Mesenchymal stem cell (in vitro differentiated cells and primary cell): ENCODE data around the gene IDH1.

Experiments used
- DNase-seq: peaks from one replicate; pipeline ENCODE4 v3.0.0-alpha.2; 2013
- H2AFZ ChIP-seq: one replicate; pipeline ENCODE4 v1.6.1; 2013; ENCODE audit warnings: low read depth, mild to moderate bottlenecking, control low read depth, inconsistent platforms, low read length, moderate library complexity
- H2AK5ac ChIP-seq: 2 replicates; pipeline ENCODE4 v1.6.1; 2013; ENCODE audit warnings: low read length, moderate library complexity, mild to moderate bottlenecking, inconsistent platforms; ENCODE audit not compliant: severe bottlenecking
- H2BK120ac ChIP-seq: one replicate; pipeline ENCODE4 v1.6.1; 2013; ENCODE audit warnings: low read depth, mild to moderate bottlenecking, inconsistent platforms, low read length, moderate library complexity
- H2BK12ac ChIP-seq, 2 experiments: one replicate each; pipeline ENCODE4 v1.6.1; 2013; ENCODE audit warnings: inconsistent platforms in 2 of 2, low read length in 2 of 2, mild to moderate bottlenecking in 2 of 2, moderate library complexity in 2 of 2, control low read depth in 1 of 2
- H2BK15ac ChIP-seq: one replicate; pipeline ENCODE4 v1.6.1; 2013; ENCODE audit warnings: mild to moderate bottlenecking, low read depth, inconsistent platforms; ENCODE audit not compliant: poor library complexity, severe bottlenecking
- H2BK5ac ChIP-seq: 2 replicates; pipeline ENCODE4 v1.6.1; 2013; ENCODE audit warnings: low read depth, mild to moderate bottlenecking, low read length, control low read depth, inconsistent platforms; ENCODE audit not compliant: poor library complexity, severe bottlenecking
- H3K14ac ChIP-seq, 2 experiments: one replicate each; pipeline ENCODE4 v1.6.1; 2013; ENCODE audit warnings: inconsistent platforms in 2 of 2, low read length in 2 of 2, control low read depth in 1 of 2, mild to moderate bottlenecking in 1 of 2, moderate library complexity in 1 of 2
- H3K18ac ChIP-seq, 2 experiments: one replicate each; pipeline ENCODE4 v1.6.1; 2013; ENCODE audit warnings: inconsistent platforms in 2 of 2, low read length in 2 of 2, control low read depth in 1 of 2, low read depth in 1 of 2, mild to moderate bottlenecking in 1 of 2
- H3K23ac ChIP-seq, 2 experiments: one replicate each; pipeline ENCODE4 v1.6.1; 2013; ENCODE audit warnings: inconsistent platforms in 2 of 2, low read length in 2 of 2, mild to moderate bottlenecking in 2 of 2, moderate library complexity in 2 of 2, control low read depth in 1 of 2
- H3K27ac ChIP-seq: 2 replicates; pipeline ENCODE4 v1.5.1; 2013; ENCODE audit warnings: mild to moderate bottlenecking, moderate library complexity, low read length, control low read depth, inconsistent platforms; ENCODE audit not compliant: poor library complexity, severe bottlenecking
- H3K27me3 ChIP-seq, 2 experiments: 2 replicates each; pipeline versions ENCODE4 v1.6.1 to v1.7.0; 2013; ENCODE audit warnings: low read length in 2 of 2, mild to moderate bottlenecking in 2 of 2, moderate library complexity in 2 of 2, control low read depth in 1 of 2, inconsistent platforms in 1 of 2; ENCODE audit not compliant: control insufficient read depth in 1 of 2, insufficient read depth in 1 of 2
- H3K36me3 ChIP-seq, 2 experiments: 2 replicates each; pipeline versions ENCODE4 v1.6.1 to v1.7.0; 2013; ENCODE audit warnings: low read length in 2 of 2, control low read depth in 1 of 2, inconsistent platforms in 1 of 2, low read depth in 1 of 2, mild to moderate bottlenecking in 1 of 2; ENCODE audit not compliant: insufficient read depth in 2 of 2, control insufficient read depth in 1 of 2
- H3K4ac ChIP-seq, 2 experiments: one replicate each; pipeline ENCODE4 v1.6.1; 2013; ENCODE audit warnings: inconsistent platforms in 2 of 2, low read length in 2 of 2, mild to moderate bottlenecking in 2 of 2, moderate library complexity in 2 of 2, control low read depth in 1 of 2, low read depth in 1 of 2
- H3K4me1 ChIP-seq: 2 replicates; pipeline ENCODE4 v1.6.1; 2013; ENCODE audit warnings: low read depth, low read length, control low read depth; ENCODE audit not compliant: control insufficient read depth, insufficient read depth
- H3K4me2 ChIP-seq: 2 replicates; pipeline ENCODE4 v1.6.1; 2013; ENCODE audit warnings: low read length, mild to moderate bottlenecking, inconsistent platforms; ENCODE audit not compliant: poor library complexity, severe bottlenecking
- H3K4me3 ChIP-seq, 2 experiments: 2 replicates each; pipeline versions ENCODE4 v1.5.1 to v1.7.0; 2013; ENCODE audit warnings: low read length in 2 of 2, mild to moderate bottlenecking in 2 of 2, control low read depth in 1 of 2, low read depth in 1 of 2; ENCODE audit not compliant: insufficient read depth in 1 of 2
- H3K79me1 ChIP-seq: replicated peaks from 2 replicates; pipeline ENCODE4 v1.6.1; 2013; ENCODE audit warnings: mild to moderate bottlenecking, control low read depth, low read length, inconsistent platforms; ENCODE audit not compliant: poor library complexity, severe bottlenecking
- H3K9ac ChIP-seq: 2 replicates; pipeline ENCODE4 v1.7.0; 2013; ENCODE audit warnings: mild to moderate bottlenecking, low read length, moderate library complexity
- H3K9me3 ChIP-seq: 2 replicates; pipeline ENCODE4 v1.7.0; 2013; ENCODE audit warnings: mild to moderate bottlenecking, low read length; ENCODE audit not compliant: control insufficient read depth
- H4K8ac ChIP-seq: one replicate; pipeline ENCODE4 v1.6.1; 2013; ENCODE audit warnings: inconsistent platforms, mild to moderate bottlenecking, low read length, moderate library complexity
- H4K91ac ChIP-seq: one replicate; pipeline ENCODE4 v1.6.1; 2013; ENCODE audit warnings: mild to moderate bottlenecking, low read length, inconsistent platforms
- WGBS: methylation state at CpG from one replicate; pipeline ENCODE4 v1.1.7; 2013; ENCODE audit warnings: mixed read lengths; 5-methylcytosine and 5-hydroxymethylcytosine counted together

The IDH1 gene

DNA sequence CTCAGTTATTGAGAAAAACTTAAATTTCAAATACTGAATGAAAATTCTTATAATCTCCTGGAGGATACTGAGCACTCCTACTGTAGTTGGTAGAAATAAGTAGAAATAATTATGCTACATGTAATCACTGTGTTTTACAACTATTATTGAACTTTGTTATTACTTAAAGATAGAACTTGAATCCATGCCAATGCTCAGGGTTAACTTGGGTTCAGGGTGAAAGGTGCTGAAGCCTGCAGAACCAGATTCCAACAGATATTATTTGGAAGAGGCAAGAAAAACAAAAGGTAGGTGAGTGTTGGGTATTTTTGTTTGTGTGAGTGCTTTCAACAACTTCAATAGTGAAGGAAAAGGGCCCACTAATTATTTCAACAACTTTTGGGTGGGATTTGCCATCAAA lies 10.4 kb downstream of the IDH1 start:
- H3K9ac ChIP-seq, result no peak overlapping the region
- peaks cover 19 to 93% of the 10 kb centered on the region in 2 experiments for H3K36me3 ChIP-seq
- no peak overlapping the region for H2BK12ac ChIP-seq
- H3K4me2 ChIP-seq, result no peak overlapping the region
- no peaks in the 10 kb centered on the region for H3K4me1 ChIP-seq
- H2BK15ac ChIP-seq, result no peak overlapping the region
- H2AFZ ChIP-seq, result no peak overlapping the region
- no peak overlapping the region for H2BK120ac ChIP-seq
- H3K18ac ChIP-seq, result no peak overlapping the region
- no peaks in the 10 kb centered on the region for H3K9me3 ChIP-seq
- no peak overlapping the region for H3K4ac ChIP-seq
- no peak overlapping the region for H2BK5ac ChIP-seq
- H3K14ac ChIP-seq, result no peak overlapping the region
- no peak overlapping the region for H4K91ac ChIP-seq
- no peak for DNase-seq
- H3K27me3 ChIP-seq, result no peaks in the 10 kb centered on the region
- no peak overlapping the region for H3K23ac ChIP-seq
- peaks cover 14% of the 10 kb centered on the region for H3K79me1 ChIP-seq
- no peak overlapping the region for H3K27ac ChIP-seq
- H4K8ac ChIP-seq, result no peak overlapping the region
- no peak overlapping the region for H2AK5ac ChIP-seq
- no peak overlapping the region for H3K4me3 ChIP-seq

DNA sequence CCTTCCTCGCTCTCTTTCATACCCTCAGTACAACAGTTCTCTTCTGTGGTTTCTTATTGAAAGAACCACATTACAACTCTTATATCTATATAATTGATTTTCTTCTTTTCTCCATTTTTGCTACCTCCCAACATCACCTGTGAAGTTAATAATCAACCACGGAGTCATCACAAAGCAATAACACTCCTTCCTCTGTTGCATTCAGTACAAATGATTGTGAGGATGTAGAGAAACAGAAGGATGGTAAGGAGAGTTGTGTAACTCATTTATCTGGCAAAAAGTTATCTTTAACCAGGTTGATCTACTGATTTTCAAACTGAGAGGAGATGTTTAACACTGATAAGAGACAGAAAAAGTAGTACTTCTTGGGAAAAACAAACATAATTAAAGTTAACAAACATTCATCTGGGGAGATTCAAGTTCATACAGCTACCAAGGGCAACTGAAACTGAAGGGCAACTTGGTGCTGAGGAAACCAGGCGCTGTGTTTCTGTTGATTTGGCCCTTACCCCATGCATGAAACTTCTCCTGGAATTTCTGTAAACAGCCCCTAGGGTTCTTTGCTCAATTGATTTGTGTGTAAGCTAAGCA lies 14.2 kb downstream of the IDH1 start:
- DNase-seq, result no peak
- Histone ChIP-seq H2BK15ac (no peak overlapping the region), H2BK5ac (no peak overlapping the region), H2BK120ac (no peak overlapping the region), H3K9me3 (no peaks in the 10 kb centered on the region), H4K8ac (no peak overlapping the region), H3K4ac (no peak overlapping the region), H3K23ac (no peak overlapping the region), H4K91ac (no peak overlapping the region), H3K27me3 (no peaks in the 10 kb centered on the region), H3K14ac (no peak overlapping the region), H3K9ac (no peak overlapping the region), H2BK12ac (no peak overlapping the region), H3K79me1 (peaks cover 5% of the 10 kb centered on the region), H3K4me2 (no peak overlapping the region), H3K4me1 (no peaks in the 10 kb centered on the region), H2AK5ac (no peak overlapping the region), H2AFZ (no peak overlapping the region), H3K36me3 (peaks cover 14 to 88% of the 10 kb centered on the region in 2 experiments), H3K4me3 (no peak overlapping the region), H3K18ac (no peak overlapping the region), H3K27ac (no peak overlapping the region)
- WGBS, result 93% methylated on average over 3 of the region's 3 CpGs

DNA sequence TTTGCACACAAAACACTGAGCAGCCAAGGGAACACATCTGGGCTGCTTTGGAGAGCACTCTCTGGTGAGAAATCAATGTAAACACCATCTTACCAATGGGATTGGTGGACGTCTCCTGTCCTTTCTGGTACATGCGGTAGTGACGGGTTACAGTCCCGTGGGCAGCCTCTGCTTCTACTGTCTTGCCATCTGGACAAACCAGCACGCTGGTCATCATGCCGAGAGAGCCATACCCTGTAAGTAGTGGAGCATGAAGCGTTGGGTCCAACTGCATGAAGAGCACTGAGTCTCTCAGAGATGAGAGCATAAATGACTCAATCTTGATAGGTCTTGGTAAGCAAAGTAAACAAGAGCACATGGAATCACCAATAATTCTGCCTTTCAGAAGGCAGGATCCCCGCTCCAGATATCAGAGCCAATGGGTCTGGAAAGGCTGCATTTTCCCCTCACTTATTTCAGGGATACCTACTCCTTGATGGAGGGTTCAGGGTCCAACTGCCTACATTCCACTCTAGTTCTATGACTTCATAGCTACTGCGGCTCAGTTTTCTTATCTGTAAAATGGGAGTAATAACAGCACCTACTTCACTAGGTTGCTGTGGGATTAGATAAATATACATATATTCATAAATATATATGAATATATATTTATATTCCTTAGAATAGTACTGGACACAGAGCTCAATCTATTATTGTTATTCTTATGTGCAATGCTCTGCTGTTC lies 14.9 kb downstream of the IDH1 start:
- Histone ChIP-seq H2AK5ac (no peak overlapping the region), H3K36me3 (peaks cover 21 to 83% of the 10 kb centered on the region in 2 experiments), H3K4me3 (no peak overlapping the region), H4K8ac (no peak overlapping the region), H3K27ac (no peak overlapping the region), H2BK15ac (no peak overlapping the region), H3K23ac (no peak overlapping the region), H2AFZ (no peak overlapping the region), H3K79me1 (peaks cover 5% of the 10 kb centered on the region), H3K27me3 (no peaks in the 10 kb centered on the region), H4K91ac (no peak overlapping the region), H3K9ac (no peak overlapping the region), H2BK12ac (no peak overlapping the region), H2BK120ac (no peak overlapping the region), H3K4me1 (no peaks in the 10 kb centered on the region), H3K9me3 (no peaks in the 10 kb centered on the region), H3K18ac (no peak overlapping the region), H3K4me2 (no peak overlapping the region), H2BK5ac (no peak overlapping the region), H3K4ac (no peak overlapping the region), H3K14ac (no peak overlapping the region)
- DNase-seq, result no peak
- 98% methylated on average over 8 of the region's 9 CpGs for WGBS

DNA sequence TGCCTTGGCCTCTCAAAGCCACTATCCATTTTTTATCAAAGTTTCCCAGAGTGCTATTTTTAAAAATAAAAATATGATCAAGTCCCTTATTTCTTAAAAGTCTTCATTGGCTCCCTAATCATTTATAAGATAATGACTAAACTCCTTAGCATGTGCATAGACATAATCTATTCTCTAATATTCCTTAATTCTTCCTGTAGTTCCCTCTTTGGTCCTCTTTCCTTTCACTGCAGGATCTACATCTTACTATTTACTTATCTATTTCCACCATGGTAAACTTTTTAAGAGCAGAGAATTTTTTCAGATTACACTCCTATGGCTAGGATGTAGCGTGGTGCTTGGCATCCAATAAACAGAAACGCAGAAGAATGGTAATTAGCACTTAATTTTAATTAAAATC lies 19.0 kb downstream of the IDH1 start:
- Histone ChIP-seq H4K8ac (no peak overlapping the region), H3K27me3 (no peaks in the 10 kb centered on the region), H2BK120ac (no peak overlapping the region), H2BK12ac (no peak overlapping the region), H3K4me2 (no peak overlapping the region), H3K36me3 (peaks cover 11 to 46% of the 10 kb centered on the region in 2 experiments), H3K18ac (no peak overlapping the region), H3K9me3 (peaks cover 9% of the 10 kb centered on the region), H3K9ac (no peak overlapping the region), H3K79me1 (no peaks in the 10 kb centered on the region), H3K4me3 (no peak overlapping the region), H3K4ac (no peak overlapping the region), H3K14ac (no peak overlapping the region), H3K23ac (no peak overlapping the region), H2BK5ac (no peak overlapping the region), H2BK15ac (no peak overlapping the region), H4K91ac (no peak overlapping the region), H3K27ac (no peak overlapping the region), H2AFZ (no peak overlapping the region), H2AK5ac (no peak overlapping the region), H3K4me1 (no peaks in the 10 kb centered on the region)
- no CpG with 5 or more reads among the region's 2 CpGs for WGBS
- no peak for DNase-seq
